ENCODE measurements around the gene ANKRD36.
"Not testable (repeated sequence)": the region's sequence is repeated elsewhere in the genome, so short reads cannot be mapped to it uniquely, and the experiment has no call there.

- TF ChIP-seq CTCF (IDR thresholded peaks at IDR 0.05); POLR2A (IDR thresholded peaks at IDR 0.05); POLR2AphosphoS5 (IDR thresholded peaks at IDR 0.05; ENCODE audit: insufficient read depth in 1 of 2, low read depth in 1 of 2): not testable (repeated sequence)
These were observed 30.7 kb upstream of the ANKRD36 start for GRCh38 chr2:97082206-97082605.
